Astrocyte of the cerebellum (primary cell): ENCODE measurements around the gene MYO1D.

ENCODE experiments used
- DNase-seq: peaks from one replicate; pipeline ENCODE4 v3.0.0-alpha.2; 2011; ENCODE audit warnings: low read depth
- H3K4me3 ChIP-seq: 2 replicates; pipeline ENCODE4 v1.5.1; 2011; ENCODE audit warnings: mild to moderate bottlenecking, low read depth, low read length, moderate library complexity
- CTCF ChIP-seq: IDR thresholded peaks from 2 replicates; pipeline ENCODE4 v1.5.1; 2012; ENCODE audit warnings: low read length, low read depth, moderate library complexity, mild to moderate bottlenecking; ENCODE audit errors: missing control alignments
- in situ Hi-C: cut with HindIII; loops from 2 replicates; pipeline ENCODE4 v1.10.0; 2017; ENCODE audit warnings: low sequenced_read_pairs

MYO1D gene

GRCh38 chr17:32446949-32447348 is 430.0 kb downstream of the MYO1D start:
- H3K4me3 ChIP-seq, result no peak overlapping the region
- TF ChIP-seq CTCF, result no peak
- no peak for DNase-seq
- in situ Hi-C loops, result no loop called here

- no peak for DNase-seq
- in situ Hi-C loops, result no loop called here
- no peak for TF ChIP-seq CTCF
- peak overlapping the region; percentile 79 for H3K4me3 ChIP-seq
Observed at GRCh38 chr17:32445971-32446370, 431.0 kb downstream of the MYO1D start.

- H3K4me3 ChIP-seq, result peak overlapping the region; percentile 79
- DNase-seq, result no peak
- no peak for TF ChIP-seq CTCF
- in situ Hi-C loops, result no loop called here
Observed at GRCh38 chr17:32445497-32445896, 431.4 kb downstream of the MYO1D start.

- DNase-seq, result peak; percentile 24
- H3K4me3 ChIP-seq, result peak overlapping the region; percentile 79
- in situ Hi-C loops, result no loop called here
- TF ChIP-seq CTCF, result no peak
Observed at GRCh38 chr17:32445074-32445415, 431.9 kb downstream of the MYO1D start.

GRCh38 chr17:32444301-32445073 is 432.4 kb downstream of the MYO1D start, which contains the start of gene PSMD11:
TSS of gene PSMD11 (plus strand) at chr17:32444510. CDS start at chr17:32444524, 14 bp downstream.
- peak; percentile 93 for DNase-seq
- peak; percentile 94 for TF ChIP-seq CTCF
- in situ Hi-C loops, result no loop called here
- H3K4me3 ChIP-seq, result peak within 1 kb of the TSS; percentile 79

- no peak for DNase-seq
- no peak for TF ChIP-seq CTCF
- in situ Hi-C loops, result no loop called here
Observed at GRCh38 chr17:32443827-32444300, 433.1 kb downstream of the MYO1D start.

More at GRCh38 chr17:32443827-32444300, 433.1 kb downstream of the MYO1D start:
- H3K4me3 ChIP-seq, result peak overlapping the region; percentile 79
